Peyer's patch (tissue), 4 donors: ENCODE results near the gene BCKDHB.

Experiments used
- POLR2A ChIP-seq, 2 donors: fragments of 450-650 bp; IDR thresholded peaks; one replicate each; pipeline ENCODE4 v1.5.1; 2017; ENCODE audit warnings: antibody characterized with exemption in 2 of 2, mild to moderate bottlenecking in 2 of 2, moderate library complexity in 2 of 2
- TF ChIP-seq, protein P1 (sequence below), 6 experiments: fragments of 450-650 bp in 4 of 6; fragments of 200-600 bp in 2 of 6; sonication (generic) in 1 of 6; IDR thresholded peaks; one replicate each; pipeline ENCODE4 v1.5.1; 2017 to 2019; ENCODE audit warnings: antibody characterized with exemption in 6 of 6, mild to moderate bottlenecking in 3 of 6, moderate library complexity in 1 of 6

GRCh38 chr6:80251321-80251720 is 144.8 kb downstream of the BCKDHB start:
- TF ChIP-seq, protein P1, sequence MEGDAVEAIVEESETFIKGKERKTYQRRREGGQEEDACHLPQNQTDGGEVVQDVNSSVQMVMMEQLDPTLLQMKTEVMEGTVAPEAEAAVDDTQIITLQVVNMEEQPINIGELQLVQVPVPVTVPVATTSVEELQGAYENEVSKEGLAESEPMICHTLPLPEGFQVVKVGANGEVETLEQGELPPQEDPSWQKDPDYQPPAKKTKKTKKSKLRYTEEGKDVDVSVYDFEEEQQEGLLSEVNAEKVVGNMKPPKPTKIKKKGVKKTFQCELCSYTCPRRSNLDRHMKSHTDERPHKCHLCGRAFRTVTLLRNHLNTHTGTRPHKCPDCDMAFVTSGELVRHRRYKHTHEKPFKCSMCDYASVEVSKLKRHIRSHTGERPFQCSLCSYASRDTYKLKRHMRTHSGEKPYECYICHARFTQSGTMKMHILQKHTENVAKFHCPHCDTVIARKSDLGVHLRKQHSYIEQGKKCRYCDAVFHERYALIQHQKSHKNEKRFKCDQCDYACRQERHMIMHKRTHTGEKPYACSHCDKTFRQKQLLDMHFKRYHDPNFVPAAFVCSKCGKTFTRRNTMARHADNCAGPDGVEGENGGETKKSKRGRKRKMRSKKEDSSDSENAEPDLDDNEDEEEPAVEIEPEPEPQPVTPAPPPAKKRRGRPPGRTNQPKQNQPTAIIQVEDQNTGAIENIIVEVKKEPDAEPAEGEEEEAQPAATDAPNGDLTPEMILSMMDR (IDR thresholded peaks at IDR 0.05): no peak
- no peak for TF ChIP-seq POLR2A (IDR thresholded peaks at IDR 0.05)
